ENCODE results near the gene PCNX1. TPM values are rescaled to one million over a fixed set of nuclear protein-coding genes. Genes with fewer than 3 reads are reported as not detected.

PCNX1 gene
- total RNA-seq, 1 donor from 2014 or later = 68.8 TPM

DNA sequence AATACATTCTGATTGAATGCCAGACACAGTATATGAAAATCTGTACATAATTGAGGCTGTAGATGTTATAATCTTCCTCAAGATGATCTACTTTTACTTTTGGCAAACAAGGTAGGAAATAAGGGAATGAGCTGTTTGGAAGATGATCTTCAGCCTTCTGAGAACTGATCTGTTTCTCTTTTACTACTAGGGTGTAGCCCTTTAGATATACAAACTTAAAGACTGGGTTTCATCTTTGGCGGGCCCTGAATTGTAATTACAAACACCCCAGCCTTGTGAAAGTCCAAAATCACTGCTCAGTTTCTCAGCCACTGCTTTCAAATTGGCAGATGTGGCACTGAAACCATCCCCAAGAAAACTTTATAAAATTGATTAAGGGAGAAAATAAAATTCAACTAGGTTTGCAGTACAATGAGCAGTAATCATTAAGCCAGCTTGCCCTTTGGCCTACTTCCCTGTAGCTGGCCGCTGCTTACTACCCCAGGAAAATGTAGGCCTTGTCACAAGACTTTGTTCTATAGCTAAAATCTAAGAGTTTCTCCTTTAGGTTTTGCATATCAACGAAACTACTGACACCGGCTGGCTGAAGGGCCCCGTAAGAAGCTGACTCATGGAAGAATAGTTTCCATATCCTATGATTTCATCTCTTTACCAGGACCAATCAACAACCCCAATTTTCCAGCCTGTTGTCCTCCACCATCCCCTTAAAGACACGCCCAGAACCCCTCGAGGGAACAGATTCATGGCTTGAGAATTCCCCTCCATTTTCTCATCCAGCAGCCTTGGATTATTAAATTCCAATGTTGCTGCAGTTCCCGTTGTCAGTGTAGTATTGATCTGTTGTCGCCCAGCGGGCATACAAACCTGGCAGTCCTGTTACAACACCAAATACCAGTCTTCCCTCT is 210.8 kb downstream of the PCNX1 start:
- Mint-ChIP-seq H3K27ac (ENCODE audit: unreplicated experiment) (no peak overlapping the region), H3K36me3 (ENCODE audit: low read depth, unreplicated experiment) (peaks cover 4% of the 10 kb centered on the region), H3K9me3 (ENCODE audit: unreplicated experiment) (no peaks in the 10 kb centered on the region), H3K27me3 (ENCODE audit: unreplicated experiment) (no peaks in the 10 kb centered on the region), H3K4me1 (ENCODE audit: unreplicated experiment) (no peaks in the 10 kb centered on the region), H3K4me3 (ENCODE audit: unreplicated experiment) (no peak overlapping the region)
- no peak for TF ChIP-seq CTCF (IDR thresholded peaks at IDR 0.05; ENCODE audit: unreplicated experiment)
- no peak for DNase-seq (ENCODE audit: low spot score)

DNA sequence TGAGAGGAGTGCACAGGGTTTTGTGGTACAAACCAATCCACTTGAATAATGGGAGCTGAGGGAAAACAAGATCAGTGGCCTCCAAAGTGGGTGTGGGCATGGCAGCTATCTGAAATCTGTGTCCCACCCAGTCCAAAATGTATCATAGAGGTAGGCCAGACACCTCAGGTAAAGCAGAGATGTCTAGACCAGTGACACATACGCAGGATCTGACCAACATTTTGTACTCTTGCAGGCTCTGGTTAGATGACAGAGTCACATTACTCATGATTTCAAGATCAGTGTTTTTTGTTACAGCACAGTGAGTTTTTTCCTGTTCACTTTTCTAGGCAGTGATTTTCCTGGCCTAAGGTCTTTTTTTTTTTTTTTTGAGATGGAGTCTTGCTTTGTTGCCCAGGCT is 211.8 kb downstream of the PCNX1 start:
- Mint-ChIP-seq H3K27me3 (ENCODE audit: unreplicated experiment) (no peaks in the 10 kb centered on the region), H3K27ac (ENCODE audit: unreplicated experiment) (no peak overlapping the region), H3K4me3 (ENCODE audit: unreplicated experiment) (no peak overlapping the region), H3K9me3 (ENCODE audit: unreplicated experiment) (no peaks in the 10 kb centered on the region), H3K36me3 (ENCODE audit: low read depth, unreplicated experiment) (peaks cover 4% of the 10 kb centered on the region), H3K4me1 (ENCODE audit: unreplicated experiment) (no peaks in the 10 kb centered on the region)
- no peak for TF ChIP-seq CTCF (IDR thresholded peaks at IDR 0.05; ENCODE audit: unreplicated experiment)
- DNase-seq (ENCODE audit: low spot score) = no peak

DNA sequence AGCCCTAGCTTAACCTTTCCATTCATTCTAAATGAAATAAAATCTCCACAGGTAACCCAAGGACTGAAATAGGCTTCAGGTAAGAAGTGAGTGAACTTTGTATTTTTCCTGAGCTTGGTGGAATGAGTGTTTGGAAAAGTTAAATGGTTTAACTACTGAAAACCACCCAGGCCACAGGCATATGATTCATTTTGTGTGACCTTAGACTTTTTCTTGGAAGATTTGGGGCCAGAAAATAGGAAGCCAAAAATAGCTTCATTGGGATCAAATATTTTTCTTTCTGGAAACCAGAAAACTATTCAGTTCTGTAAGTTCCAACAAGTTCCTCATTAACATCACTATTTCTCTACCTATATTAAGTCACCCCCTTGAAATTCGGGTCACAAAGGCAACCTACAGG is 212.6 kb downstream of the PCNX1 start:
- Mint-ChIP-seq H3K9me3 (ENCODE audit: unreplicated experiment) (no peaks in the 10 kb centered on the region), H3K27ac (ENCODE audit: unreplicated experiment) (no peak overlapping the region), H3K4me1 (ENCODE audit: unreplicated experiment) (no peaks in the 10 kb centered on the region), H3K36me3 (ENCODE audit: low read depth, unreplicated experiment) (peaks cover 4% of the 10 kb centered on the region), H3K4me3 (ENCODE audit: unreplicated experiment) (no peak overlapping the region), H3K27me3 (ENCODE audit: unreplicated experiment) (peaks cover 3% of the 10 kb centered on the region)
- no peak for DNase-seq (ENCODE audit: low spot score)
- no peak for TF ChIP-seq CTCF (IDR thresholded peaks at IDR 0.05; ENCODE audit: unreplicated experiment)

GRCh38 chr14:71121001-71121400 is 213.7 kb downstream of the PCNX1 start:
- peaks cover 5% of the 10 kb centered on the region for H3K9me3 Mint-ChIP-seq (ENCODE audit: unreplicated experiment)
- peaks cover 15% of the 10 kb centered on the region for H3K36me3 Mint-ChIP-seq (ENCODE audit: low read depth, unreplicated experiment)
- no peak overlapping the region for H3K4me3 Mint-ChIP-seq (ENCODE audit: unreplicated experiment)
- TF ChIP-seq CTCF (IDR thresholded peaks at IDR 0.05; ENCODE audit: unreplicated experiment) = no peak
- no peak overlapping the region for H3K27ac Mint-ChIP-seq (ENCODE audit: unreplicated experiment)
- no peaks in the 10 kb centered on the region for H3K4me1 Mint-ChIP-seq (ENCODE audit: unreplicated experiment)
- peaks cover 3% of the 10 kb centered on the region for H3K27me3 Mint-ChIP-seq (ENCODE audit: unreplicated experiment)
- DNase-seq (ENCODE audit: low spot score) = no peak

DNA sequence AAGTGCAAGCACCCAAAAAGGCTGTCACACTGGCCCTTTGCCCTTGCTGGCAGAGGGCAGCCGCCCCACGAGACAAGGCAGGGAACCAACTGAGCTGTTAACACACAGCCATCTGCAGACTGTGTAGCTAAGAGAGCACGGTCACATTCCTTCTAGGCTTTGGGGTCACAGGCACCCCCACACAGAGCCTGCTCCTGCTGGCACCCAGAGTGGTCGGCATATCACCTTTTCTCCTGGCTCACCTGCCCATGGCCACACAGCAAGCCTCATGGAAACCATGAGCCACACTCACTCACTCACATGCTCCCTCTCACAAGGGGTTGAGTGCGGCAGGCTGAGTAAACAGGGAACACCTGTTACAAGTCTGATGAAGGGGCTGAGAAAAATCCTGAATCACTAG is 214.5 kb downstream of the PCNX1 start:
- H3K27ac Mint-ChIP-seq (ENCODE audit: unreplicated experiment) = no peak overlapping the region
- peaks cover 17% of the 10 kb centered on the region for H3K36me3 Mint-ChIP-seq (ENCODE audit: low read depth, unreplicated experiment)
- H3K4me3 Mint-ChIP-seq (ENCODE audit: unreplicated experiment) = no peak overlapping the region
- H3K9me3 Mint-ChIP-seq (ENCODE audit: unreplicated experiment) = peaks cover 5% of the 10 kb centered on the region
- no peak for TF ChIP-seq CTCF (IDR thresholded peaks at IDR 0.05; ENCODE audit: unreplicated experiment)
- H3K27me3 Mint-ChIP-seq (ENCODE audit: unreplicated experiment) = peaks cover 3% of the 10 kb centered on the region
- no peak for DNase-seq (ENCODE audit: low spot score)
- no peaks in the 10 kb centered on the region for H3K4me1 Mint-ChIP-seq (ENCODE audit: unreplicated experiment)
